Measurements from ENCODE around the gene TNNI2.

The TNNI2 gene

DNA sequence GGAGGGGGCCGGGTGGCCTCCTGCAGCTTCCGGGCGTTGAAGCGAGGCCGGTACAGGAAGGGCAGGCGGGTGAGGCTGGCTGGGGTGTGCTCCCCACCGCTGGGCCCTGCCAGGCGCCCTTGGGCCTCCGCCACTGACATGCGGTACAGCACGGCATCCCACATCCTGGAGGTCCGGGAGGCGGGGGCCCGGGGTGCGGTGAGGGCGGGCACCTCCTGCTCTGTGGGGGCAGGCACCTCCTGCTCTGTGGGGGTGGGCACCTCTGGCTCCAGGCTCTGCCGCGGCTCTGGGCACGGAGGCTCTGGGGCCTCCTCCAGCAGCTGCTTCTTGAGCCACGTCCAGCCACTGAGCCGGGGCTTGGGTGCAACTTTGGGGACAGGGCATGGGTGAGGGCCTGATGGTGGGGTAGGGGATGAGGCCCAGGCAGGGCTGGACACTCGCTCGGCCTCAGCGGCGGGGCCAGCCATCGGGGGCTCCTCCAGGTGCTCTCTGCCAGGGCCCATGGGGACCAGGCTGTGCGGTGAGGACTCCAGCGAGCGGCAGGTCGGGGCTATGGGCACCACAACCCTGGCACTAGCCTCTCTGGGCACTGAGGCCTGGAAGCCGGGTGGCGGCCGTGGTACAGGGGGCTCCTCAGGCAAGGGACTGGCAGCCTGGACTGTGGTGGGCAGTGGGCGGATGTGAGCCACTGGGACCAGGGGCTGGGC lies 50.6 kb downstream of the TNNI2 start:
- TF ChIP-seq CTCF (IDR thresholded peaks at IDR 0.05; ENCODE audit: extremely low read depth, missing control alignments) = no peak
- peak; percentile 19 for DNase-seq (ENCODE audit: low spot score)

DNA sequence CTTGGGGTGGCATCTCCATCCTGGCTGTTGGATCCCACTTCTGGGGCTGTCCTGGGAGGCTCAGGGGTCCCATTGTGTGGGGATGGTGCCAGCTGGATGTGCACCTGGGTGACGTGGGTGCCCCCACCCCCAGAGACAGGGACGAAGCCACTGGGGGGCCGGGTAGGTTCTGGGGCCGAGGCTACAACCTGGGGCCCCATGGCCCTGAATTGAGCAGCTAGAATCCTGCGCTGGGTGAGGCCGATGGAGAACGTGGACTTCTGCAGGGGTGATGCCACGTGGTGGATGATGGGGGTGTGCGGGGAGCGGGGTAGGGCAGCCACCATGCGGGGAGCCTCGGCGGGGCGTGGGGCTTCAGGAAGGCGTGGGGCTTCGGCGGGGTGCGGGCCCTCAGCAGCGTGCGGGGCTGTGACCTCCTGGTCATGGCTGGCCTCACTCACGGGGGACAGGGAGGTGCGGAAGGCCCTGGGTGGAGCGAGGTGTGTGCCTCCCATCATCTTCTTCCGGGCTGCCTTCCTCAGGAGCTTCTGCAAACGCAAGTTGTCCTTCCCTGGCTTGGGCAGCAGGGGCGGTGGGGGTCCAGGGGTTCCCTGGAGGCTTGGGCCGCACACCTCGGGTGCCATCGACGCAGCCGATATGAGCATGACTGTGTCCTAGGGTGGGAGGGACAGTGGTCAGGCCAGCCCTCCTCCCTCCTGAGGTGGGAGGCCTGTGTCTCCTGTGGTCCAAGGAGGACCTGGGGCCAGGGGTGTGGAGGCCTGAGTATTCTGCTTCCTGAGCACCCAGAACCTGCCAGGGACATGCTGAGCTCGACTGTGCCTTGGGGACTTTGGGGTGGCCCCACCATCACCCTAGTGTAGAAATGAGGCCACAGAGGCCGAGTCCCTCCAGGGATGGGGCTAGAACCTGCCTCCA lies 51.4 kb downstream of the TNNI2 start:
- DNase-seq (ENCODE audit: low spot score) = peak; percentile 47
- no peak for TF ChIP-seq CTCF (IDR thresholded peaks at IDR 0.05; ENCODE audit: extremely low read depth, missing control alignments)

Data from GM20000 (cell line).